RPMI7951 (cell line): ENCODE results near the gene PAPPA2. TPM values are rescaled to one million over a fixed set of nuclear protein-coding genes. Genes with fewer than 3 reads are reported as not detected.
"Not testable (repeated sequence)": the region's sequence is repeated elsewhere in the genome, so short reads cannot be mapped to it uniquely, and the experiment has no call there.

Source experiments
- DNase-seq: peaks from one replicate; pipeline ENCODE4 v3.0.0-alpha.2; 2012; ENCODE audit warnings: low read depth
- total RNA-seq: library from RNA; depleted of rRNA; stranded (reverse); fragments of >200 nt; shearing (Covaris generic); gene quantifications from 2 replicates; pipeline ENCODE4 v1.2.3, GENCODE V29; 2014

Gene PAPPA2
- total RNA-seq, 1 experiment from 2014 or later, result under 0.01 TPM

- DNase-seq, result no peak
Measured at GRCh38 chr1:176552217-176552991, 89.4 kb downstream of the PAPPA2 start.

GRCh38 chr1:176552999-176553398, 90.0 kb downstream of the PAPPA2 start:
- no peak for DNase-seq

- DNase-seq, result no peak
Measured at GRCh38 chr1:176556288-176556687, 93.3 kb downstream of the PAPPA2 start.

- no peak for DNase-seq
Measured at GRCh38 chr1:176557543-176558258, 94.7 kb downstream of the PAPPA2 start.

- no peak for DNase-seq
Measured at GRCh38 chr1:176558561-176558960, 95.6 kb downstream of the PAPPA2 start.

GRCh38 chr1:176559474-176559873, 96.5 kb downstream of the PAPPA2 start:
- DNase-seq, result no peak

GRCh38 chr1:176559878-176560277, 96.9 kb downstream of the PAPPA2 start:
- peak; percentile 42 for DNase-seq

- no peak for DNase-seq
Measured at GRCh38 chr1:176560681-176561080, 97.7 kb downstream of the PAPPA2 start.

- not testable (repeated sequence) for DNase-seq
Measured at GRCh38 chr1:176561761-176562160, 98.8 kb downstream of the PAPPA2 start.

GRCh38 chr1:176566004-176566975, 103.3 kb downstream of the PAPPA2 start:
- DNase-seq, result no peak

- peak; percentile 8 for DNase-seq
Measured at GRCh38 chr1:176567190-176567794, 104.3 kb downstream of the PAPPA2 start.

GRCh38 chr1:176568185-176568584, 105.2 kb downstream of the PAPPA2 start:
- no peak for DNase-seq

- DNase-seq, result no peak
Measured at GRCh38 chr1:176574756-176575155, 111.8 kb downstream of the PAPPA2 start.

- no peak for DNase-seq
Measured at GRCh38 chr1:176575991-176576390, 113.0 kb downstream of the PAPPA2 start.

GRCh38 chr1:176576670-176577069, 113.7 kb downstream of the PAPPA2 start:
- no peak for DNase-seq

- DNase-seq, result no peak
Measured at GRCh38 chr1:176577646-176578197, 114.7 kb downstream of the PAPPA2 start.

GRCh38 chr1:176579087-176579486, 116.1 kb downstream of the PAPPA2 start:
- DNase-seq, result no peak

GRCh38 chr1:176595217-176595616, 132.2 kb downstream of the PAPPA2 start:
- no peak for DNase-seq

GRCh38 chr1:176601348-176601747, 138.4 kb downstream of the PAPPA2 start:
- peak; percentile 37 for DNase-seq

GRCh38 chr1:176602388-176603004, 139.5 kb downstream of the PAPPA2 start:
- no peak for DNase-seq

- DNase-seq, result no peak
Measured at GRCh38 chr1:176603696-176604095, 140.7 kb downstream of the PAPPA2 start.
